ENCODE measurements around the gene SS18L1. TPM values are rescaled to one million over a fixed set of nuclear protein-coding genes. Genes with fewer than 3 reads are reported as not detected.
"Not testable (repeated sequence)": the region's sequence is repeated elsewhere in the genome, so short reads cannot be mapped to it uniquely, and the experiment has no call there.

Gene SS18L1
- polyA plus RNA-seq, 1 donor = 17.8 TPM

- no peak for DNase-seq
Measured at GRCh38 chr20:62137478-62138203, 5.9 kb upstream of the SS18L1 start.

GRCh38 chr20:62138204-62138543 lies 5.4 kb upstream of the SS18L1 start:
- DNase-seq = no peak

- no peak for DNase-seq
Measured at GRCh38 chr20:62138912-62139311, 4.7 kb upstream of the SS18L1 start.

GRCh38 chr20:62139636-62140035 lies 3.9 kb upstream of the SS18L1 start:
- DNase-seq = no peak

- DNase-seq = no peak
Measured at GRCh38 chr20:62141043-62141396, 2.5 kb upstream of the SS18L1 start.

GRCh38 chr20:62141397-62142251 lies 1.9 kb upstream of the SS18L1 start:
- DNase-seq = no peak

GRCh38 chr20:62142252-62143080 lies 1.1 kb upstream of the SS18L1 start:
- no peak for DNase-seq

- DNase-seq = no peak
Measured at GRCh38 chr20:62143957-62144825, 622 bp downstream of the SS18L1 start.

GRCh38 chr20:62145688-62146018 lies 2.1 kb downstream of the SS18L1 start:
- DNase-seq = no peak

- DNase-seq = no peak
Measured at GRCh38 chr20:62146019-62146755, 2.6 kb downstream of the SS18L1 start.

GRCh38 chr20:62147125-62147524 lies 3.6 kb downstream of the SS18L1 start:
- no peak for DNase-seq

- DNase-seq = no peak
Measured at GRCh38 chr20:62147528-62147927, 4.0 kb downstream of the SS18L1 start.

- not testable (repeated sequence) for DNase-seq
Measured at GRCh38 chr20:62148383-62148782, 4.8 kb downstream of the SS18L1 start.

- DNase-seq = no peak
Measured at GRCh38 chr20:62148908-62149314, 5.3 kb downstream of the SS18L1 start.

GRCh38 chr20:62149532-62150309 lies 6.2 kb downstream of the SS18L1 start:
- no peak for DNase-seq

GRCh38 chr20:62150310-62150575 lies 6.7 kb downstream of the SS18L1 start:
- no peak for DNase-seq

GRCh38 chr20:62151225-62151624 lies 7.7 kb downstream of the SS18L1 start:
- no peak for DNase-seq

GRCh38 chr20:62151835-62152364 lies 8.3 kb downstream of the SS18L1 start:
- no peak for DNase-seq

- no peak for DNase-seq
Measured at GRCh38 chr20:62155428-62156253, 12.1 kb downstream of the SS18L1 start.

GRCh38 chr20:62156254-62156556 lies 12.6 kb downstream of the SS18L1 start:
- no peak for DNase-seq
